ENCODE measurements around the gene PLCB3. TPM values are rescaled to one million over a fixed set of nuclear protein-coding genes. Genes with fewer than 3 reads are reported as not detected.

Gene PLCB3
- total RNA-seq, 2 donors from 2014 or later = 86.9 to 108 TPM

DNA sequence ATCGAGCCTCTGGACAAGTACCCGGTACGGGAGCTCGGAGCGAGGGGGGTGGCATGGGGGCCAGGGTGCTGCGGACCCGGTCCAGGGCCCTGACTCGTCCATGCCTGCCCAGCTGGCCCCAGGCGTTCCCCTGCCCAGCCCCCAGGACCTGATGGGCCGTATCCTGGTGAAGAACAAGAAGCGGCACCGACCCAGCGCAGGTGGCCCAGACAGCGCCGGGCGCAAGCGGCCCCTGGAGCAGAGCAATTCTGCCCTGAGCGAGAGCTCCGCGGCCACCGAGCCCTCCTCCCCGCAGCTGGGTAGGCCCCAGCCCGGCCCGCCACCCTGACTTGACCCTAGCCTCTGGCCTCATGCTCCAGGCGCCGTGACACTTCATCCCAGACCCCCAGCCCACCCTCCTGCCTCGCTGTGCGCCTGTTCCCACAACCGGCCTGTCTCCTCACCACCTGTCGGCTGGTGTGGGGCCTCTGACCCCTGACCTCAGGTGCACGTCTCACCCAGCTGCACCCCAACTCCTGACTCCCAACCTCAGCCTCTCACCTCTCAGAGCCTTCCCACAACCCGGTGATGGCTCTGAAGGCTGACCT lies 7.7 kb downstream of the PLCB3 start:
- H3K4me3 ChIP-seq = no peak overlapping the region
- peaks cover 20% of the 10 kb centered on the region for H3K36me3 ChIP-seq
- DNase-seq = no peak
- intact Hi-C loops (cut with DNase I) = no loop called here
- no peaks in the 10 kb centered on the region for H3K4me1 ChIP-seq
- no peaks in the 10 kb centered on the region for H3K9me3 ChIP-seq
- TF ChIP-seq, protein P1, sequence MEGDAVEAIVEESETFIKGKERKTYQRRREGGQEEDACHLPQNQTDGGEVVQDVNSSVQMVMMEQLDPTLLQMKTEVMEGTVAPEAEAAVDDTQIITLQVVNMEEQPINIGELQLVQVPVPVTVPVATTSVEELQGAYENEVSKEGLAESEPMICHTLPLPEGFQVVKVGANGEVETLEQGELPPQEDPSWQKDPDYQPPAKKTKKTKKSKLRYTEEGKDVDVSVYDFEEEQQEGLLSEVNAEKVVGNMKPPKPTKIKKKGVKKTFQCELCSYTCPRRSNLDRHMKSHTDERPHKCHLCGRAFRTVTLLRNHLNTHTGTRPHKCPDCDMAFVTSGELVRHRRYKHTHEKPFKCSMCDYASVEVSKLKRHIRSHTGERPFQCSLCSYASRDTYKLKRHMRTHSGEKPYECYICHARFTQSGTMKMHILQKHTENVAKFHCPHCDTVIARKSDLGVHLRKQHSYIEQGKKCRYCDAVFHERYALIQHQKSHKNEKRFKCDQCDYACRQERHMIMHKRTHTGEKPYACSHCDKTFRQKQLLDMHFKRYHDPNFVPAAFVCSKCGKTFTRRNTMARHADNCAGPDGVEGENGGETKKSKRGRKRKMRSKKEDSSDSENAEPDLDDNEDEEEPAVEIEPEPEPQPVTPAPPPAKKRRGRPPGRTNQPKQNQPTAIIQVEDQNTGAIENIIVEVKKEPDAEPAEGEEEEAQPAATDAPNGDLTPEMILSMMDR (IDR thresholded peaks at IDR 0.05) = no peak
- no peak overlapping the region for H3K9ac ChIP-seq (ENCODE audit: low read depth in 2 of 2, low read length in 2 of 2)
- no peaks in the 10 kb centered on the region for H3K27me3 ChIP-seq
- no peak overlapping the region for H3K27ac ChIP-seq

DNA sequence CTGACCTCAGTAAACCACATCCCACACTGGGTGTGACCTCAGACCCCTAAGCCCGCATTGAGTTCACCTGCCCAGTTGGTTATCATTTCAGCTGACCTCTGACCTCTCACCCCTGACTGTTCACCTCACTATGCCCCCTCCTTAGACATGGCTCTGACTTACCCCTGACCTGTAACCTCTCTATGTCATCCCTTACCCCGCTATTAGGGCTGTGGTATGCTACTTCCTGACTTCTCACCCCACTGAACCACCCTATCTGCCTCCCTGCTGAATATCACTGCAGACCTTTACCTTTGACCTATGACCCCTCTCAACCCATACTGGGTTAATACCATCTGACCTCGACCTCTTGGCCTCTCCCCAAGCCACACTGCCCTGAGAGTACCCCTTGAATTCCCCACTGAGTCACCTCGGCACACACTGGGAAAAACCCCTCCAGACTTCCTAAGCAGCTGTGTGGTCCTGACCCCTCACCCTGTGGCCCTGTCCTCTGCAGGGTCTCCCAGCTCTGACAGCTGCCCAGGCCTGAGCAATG lies 8.3 kb downstream of the PLCB3 start:
- Histone ChIP-seq H3K27ac (no peak overlapping the region), H3K36me3 (peaks cover 21% of the 10 kb centered on the region), H3K27me3 (no peaks in the 10 kb centered on the region), H3K9me3 (no peaks in the 10 kb centered on the region), H3K4me3 (no peak overlapping the region), H3K4me1 (no peaks in the 10 kb centered on the region), H3K9ac (ENCODE audit: low read depth in 2 of 2, low read length in 2 of 2) (no peak overlapping the region)
- TF ChIP-seq, protein P1 (IDR thresholded peaks at IDR 0.05) = no peak
- intact Hi-C loops (cut with DNase I) = no loop called here
- DNase-seq = no peak

DNA sequence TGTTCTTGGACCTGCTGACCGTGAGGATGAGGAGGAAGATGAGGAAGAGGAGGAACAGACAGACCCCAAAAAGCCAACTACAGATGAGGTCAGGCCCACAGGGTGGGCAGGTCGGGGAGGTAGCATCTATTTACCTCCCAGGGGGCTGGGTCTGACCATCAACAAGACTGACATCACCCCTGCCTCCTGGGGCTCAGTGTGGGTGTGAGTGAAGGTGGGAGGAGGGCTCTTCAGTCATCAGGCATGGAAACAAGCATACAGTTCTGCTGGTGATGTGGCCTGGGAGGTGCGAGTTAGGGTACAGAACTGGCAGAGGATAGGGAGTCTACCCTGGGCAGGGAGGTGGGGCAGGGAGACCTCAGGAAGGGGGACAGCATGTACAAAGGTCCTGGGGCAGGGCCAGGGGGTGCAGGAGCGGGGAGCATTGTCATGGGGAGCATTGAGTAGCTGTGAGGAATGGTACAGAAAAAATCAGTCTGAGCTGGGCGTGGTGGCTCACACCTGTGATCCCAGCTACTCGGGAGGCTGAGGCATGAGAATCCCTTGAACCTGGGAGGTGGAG lies 8.9 kb downstream of the PLCB3 start:
- Histone ChIP-seq H3K9ac (ENCODE audit: low read depth in 2 of 2, low read length in 2 of 2) (no peak overlapping the region), H3K27ac (no peak overlapping the region), H3K4me3 (no peak overlapping the region), H3K4me1 (no peaks in the 10 kb centered on the region), H3K27me3 (no peaks in the 10 kb centered on the region), H3K36me3 (peaks cover 27% of the 10 kb centered on the region), H3K9me3 (no peaks in the 10 kb centered on the region)
- TF ChIP-seq, protein P1 (IDR thresholded peaks at IDR 0.05) = no peak
- intact Hi-C loops (cut with DNase I) = no loop called here
- DNase-seq = no peak

GRCh38 chr11:64261556-64262080 lies 10.3 kb downstream of the PLCB3 start:
- intact Hi-C loops (cut with DNase I) = no loop called here
- DNase-seq = no peak
- H3K27ac ChIP-seq = no peak overlapping the region
- TF ChIP-seq, protein P1 (IDR thresholded peaks at IDR 0.05) = no peak
- no peaks in the 10 kb centered on the region for H3K9me3 ChIP-seq
- peaks cover 31% of the 10 kb centered on the region for H3K36me3 ChIP-seq
- H3K27me3 ChIP-seq = no peaks in the 10 kb centered on the region
- no peak overlapping the region for H3K4me3 ChIP-seq
- H3K4me1 ChIP-seq = no peaks in the 10 kb centered on the region
- no peak overlapping the region for H3K9ac ChIP-seq (ENCODE audit: low read depth in 2 of 2, low read length in 2 of 2)

- H3K27ac ChIP-seq = no peak overlapping the region
- intact Hi-C loops (cut with DNase I) = no loop called here
- no peaks in the 10 kb centered on the region for H3K27me3 ChIP-seq
- DNase-seq = no peak
- TF ChIP-seq, protein P1 (IDR thresholded peaks at IDR 0.05) = no peak
- no peak overlapping the region for H3K4me3 ChIP-seq
- H3K9ac ChIP-seq (ENCODE audit: low read depth in 2 of 2, low read length in 2 of 2) = no peak overlapping the region
- H3K9me3 ChIP-seq = no peaks in the 10 kb centered on the region
- H3K36me3 ChIP-seq = peaks cover 31% of the 10 kb centered on the region
- peaks cover 3% of the 10 kb centered on the region for H3K4me1 ChIP-seq
Measured at GRCh38 chr11:64262271-64263002, 11.1 kb downstream of the PLCB3 start.
